Effector memory CD8-positive, alpha-beta T cell (primary cell): ENCODE results near the gene ANXA6.
A peak's percentile ranks its signal among the peaks of the same experiment; 100 is the strongest.

ENCODE experiments used
- ATAC-seq: fragments of 150-1000 bp; cut with Tn5 transposase; replicated peaks from 2 replicates; pipeline ENCODE4 v1.10.0; 2021; ENCODE audit warnings: mild to moderate bottlenecking, moderate library complexity
- DNase-seq, 3 experiments: peaks; one replicate each; pipeline ENCODE4 v3.0.0; 2021
- H3K27ac Mint-ChIP-seq, 2 donors: one replicate each; pipeline ENCODE4 v1.8.0; 2022; ENCODE audit warnings: mild to moderate bottlenecking in 2 of 2, mixed read lengths in 2 of 2, moderate library complexity in 2 of 2
- H3K27me3 Mint-ChIP-seq, 2 donors: one replicate each; pipeline ENCODE4 v1.8.0; 2022; ENCODE audit warnings: mixed read lengths in 2 of 2
- H3K36me3 Mint-ChIP-seq: one replicate; pipeline ENCODE4 v1.8.0; 2022; ENCODE audit warnings: mild to moderate bottlenecking, moderate library complexity, mixed read lengths; ENCODE audit not compliant: insufficient read depth
- H3K4me1 Mint-ChIP-seq, 2 donors: one replicate each; pipeline ENCODE4 v1.8.0; 2022; ENCODE audit warnings: low read depth in 2 of 2, mixed read lengths in 2 of 2
- H3K4me3 Mint-ChIP-seq, 2 donors: one replicate each; pipeline ENCODE4 v1.8.0; 2022; ENCODE audit warnings: mild to moderate bottlenecking in 2 of 2, mixed read lengths in 2 of 2, moderate library complexity in 2 of 2
- H3K9me3 Mint-ChIP-seq, 2 donors: one replicate each; pipeline ENCODE4 v1.8.0; 2022; ENCODE audit warnings: mixed read lengths in 2 of 2

Gene ANXA6

DNA sequence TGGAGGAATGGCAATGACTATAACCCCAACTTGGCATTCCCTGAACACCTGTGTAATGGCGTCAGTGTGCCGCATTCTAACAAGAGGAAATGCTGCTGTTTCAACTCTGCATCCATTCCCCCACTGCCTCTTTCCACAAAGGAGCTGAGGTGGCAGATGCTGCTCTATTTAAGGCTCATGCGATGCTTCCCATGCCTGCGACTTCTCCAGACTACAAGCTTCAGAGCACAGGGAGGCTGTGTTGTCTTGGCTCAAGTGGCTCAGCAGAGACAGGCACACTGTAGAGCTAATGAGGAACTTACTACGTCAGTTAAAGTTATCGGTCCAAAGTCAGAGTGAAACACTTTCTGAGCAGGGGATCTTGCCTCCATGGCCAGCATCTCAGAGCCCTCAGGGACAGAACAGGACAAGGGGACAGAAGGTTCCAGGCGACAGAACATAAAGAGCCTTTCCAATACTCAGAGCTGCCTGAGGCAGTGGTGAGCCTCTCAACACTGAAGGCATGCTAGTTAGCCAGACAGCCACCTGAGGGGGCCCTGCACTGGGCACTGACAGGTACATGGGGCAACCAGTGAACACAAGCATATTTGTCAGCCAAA, 98.6 kb downstream of the ANXA6 start:
- ATAC-seq = no peak
- H3K27me3 Mint-ChIP-seq = no peaks in the 10 kb centered on the region
- H3K4me3 Mint-ChIP-seq = peak overlapping the region in 1 of 2 donors; percentile 43
- peak overlapping the region; percentile 68 to 91 for H3K27ac Mint-ChIP-seq
- peaks cover 19 to 22% of the 10 kb centered on the region in 2 donors for H3K4me1 Mint-ChIP-seq
- DNase-seq = no peak
- H3K36me3 Mint-ChIP-seq = peaks cover 93% of the 10 kb centered on the region
- no peaks in the 10 kb centered on the region for H3K9me3 Mint-ChIP-seq

DNA sequence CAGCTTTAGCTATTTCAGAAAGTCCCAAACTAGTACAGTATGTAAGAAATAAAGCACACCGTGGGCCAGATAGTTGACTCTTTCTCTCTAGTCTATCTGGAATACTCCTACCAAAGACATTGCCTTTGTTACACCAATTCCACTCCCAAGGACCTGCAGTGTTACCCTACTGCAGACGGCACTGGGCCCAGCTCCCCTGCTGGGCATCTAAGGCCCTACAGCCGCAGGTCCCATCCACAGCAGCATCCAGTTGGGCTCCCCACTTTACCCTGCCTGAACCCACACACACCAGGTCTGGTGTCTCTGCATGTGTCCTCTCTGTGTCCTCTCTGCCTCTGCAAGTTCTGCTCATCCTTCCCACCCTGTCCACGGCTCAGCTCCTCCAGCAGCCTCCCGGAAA, 99.3 kb downstream of the ANXA6 start:
- Mint-ChIP-seq H3K36me3 (peaks cover 93% of the 10 kb centered on the region), H3K9me3 (no peaks in the 10 kb centered on the region), H3K4me3 (no peak overlapping the region), H3K4me1 (peaks cover 15 to 18% of the 10 kb centered on the region in 2 donors), H3K27ac (peak overlapping the region in 1 of 2 donors; percentile 68), H3K27me3 (no peaks in the 10 kb centered on the region)
- ATAC-seq (no peak), DNase-seq (no peak)

DNA sequence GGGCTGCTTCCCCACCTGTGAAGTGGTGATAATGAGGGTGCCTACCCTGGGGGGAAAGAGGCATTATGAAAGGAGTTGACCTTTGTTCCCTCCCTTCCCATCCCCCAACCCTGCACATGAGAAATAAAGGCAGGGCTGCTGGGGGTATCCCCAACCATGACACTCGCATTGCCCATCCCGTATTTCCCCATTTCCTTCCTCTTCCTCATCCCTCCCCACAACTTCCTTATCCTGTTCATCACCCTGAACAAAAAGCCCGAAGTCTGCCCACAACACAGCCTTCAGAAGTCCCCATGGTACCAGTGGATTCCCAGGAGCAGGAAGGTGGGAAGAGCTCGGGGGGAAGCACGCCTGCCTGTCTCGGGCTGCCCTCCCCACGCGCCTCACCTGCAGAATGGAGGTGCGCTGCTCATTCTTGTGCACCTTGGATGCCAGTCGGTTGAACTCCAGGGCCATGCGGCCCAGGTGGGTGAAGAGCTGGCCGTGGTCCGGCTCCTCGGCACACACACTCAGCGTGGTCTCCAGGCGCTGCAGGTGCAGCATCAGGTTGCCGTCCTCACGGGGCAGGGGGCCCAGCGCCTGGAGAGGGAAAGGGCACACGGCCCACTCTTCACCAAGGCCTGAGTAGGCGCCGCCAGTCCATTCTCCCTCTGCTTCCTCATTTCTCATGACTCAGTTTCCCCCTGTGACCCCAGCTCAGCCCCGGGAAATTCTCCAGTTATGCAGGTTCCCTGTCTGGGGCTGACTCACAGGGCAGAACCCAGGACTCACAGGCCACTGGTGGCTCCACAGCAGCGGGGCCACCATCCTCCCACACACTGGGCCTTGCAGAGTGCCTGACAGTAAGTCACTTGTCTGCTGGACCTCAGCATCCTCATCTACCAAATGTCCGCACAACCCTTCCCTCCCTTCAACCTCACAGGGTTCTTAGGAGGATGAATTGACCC, 100.9 kb downstream of the ANXA6 start:
- Mint-ChIP-seq H3K4me3 (no peak overlapping the region), H3K9me3 (no peaks in the 10 kb centered on the region), H3K27me3 (no peaks in the 10 kb centered on the region), H3K27ac (peak overlapping the region in 1 of 2 donors; percentile 78), H3K4me1 (peaks cover 17 to 23% of the 10 kb centered on the region in 2 donors), H3K36me3 (peaks cover 92% of the 10 kb centered on the region)
- ATAC-seq = no peak
- DNase-seq = no peak

DNA sequence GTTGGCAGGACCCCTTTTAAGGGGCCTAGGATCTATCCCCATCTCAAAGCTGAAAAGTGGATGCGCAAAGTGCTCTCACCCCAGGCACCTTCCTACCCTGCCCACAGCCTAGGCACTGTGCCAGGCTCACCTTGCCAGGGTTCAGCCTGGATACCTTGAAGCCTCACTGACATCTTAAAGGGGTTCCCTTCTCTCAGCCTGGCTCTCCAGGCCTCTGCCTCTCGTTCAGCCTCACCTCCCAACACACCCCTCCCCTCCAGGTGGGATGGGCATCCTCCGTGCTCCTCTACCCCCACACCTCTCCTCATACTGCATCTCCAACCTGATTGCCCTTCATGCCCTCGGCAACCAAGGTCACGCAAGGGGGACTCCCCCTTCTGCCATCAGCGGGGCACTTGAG, 102.2 kb downstream of the ANXA6 start:
- no peak overlapping the region for H3K4me3 Mint-ChIP-seq
- peak overlapping the region in 1 of 2 donors; percentile 78 for H3K27ac Mint-ChIP-seq
- no peak for DNase-seq
- H3K9me3 Mint-ChIP-seq = no peaks in the 10 kb centered on the region
- no peak for ATAC-seq
- H3K27me3 Mint-ChIP-seq = no peaks in the 10 kb centered on the region
- H3K36me3 Mint-ChIP-seq = peaks cover 90% of the 10 kb centered on the region
- H3K4me1 Mint-ChIP-seq = peaks cover 17 to 23% of the 10 kb centered on the region in 2 donors

DNA sequence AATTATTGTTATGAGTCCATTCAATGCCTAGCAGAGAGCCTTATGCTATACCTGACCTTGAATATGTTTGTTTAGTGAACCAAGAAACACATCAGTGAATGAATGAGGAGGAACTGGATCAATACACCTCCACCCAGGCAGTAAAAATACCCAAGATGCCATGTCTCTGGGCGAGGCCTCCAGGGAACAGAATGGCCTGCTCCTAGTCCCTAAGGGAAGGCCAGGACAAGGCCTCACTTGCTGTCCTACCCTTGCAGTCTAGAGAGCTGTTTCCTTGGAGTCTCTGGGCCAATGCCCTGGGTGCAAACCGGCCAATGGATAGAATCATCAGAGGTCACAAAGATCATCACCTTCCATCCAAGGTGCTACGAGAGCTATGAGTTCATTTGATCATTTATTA, 102.9 kb downstream of the ANXA6 start:
- H3K9me3 Mint-ChIP-seq = no peaks in the 10 kb centered on the region
- H3K27me3 Mint-ChIP-seq = no peaks in the 10 kb centered on the region
- peaks cover 14 to 20% of the 10 kb centered on the region in 2 donors for H3K4me1 Mint-ChIP-seq
- no peak overlapping the region for H3K4me3 Mint-ChIP-seq
- H3K27ac Mint-ChIP-seq = no peak overlapping the region
- H3K36me3 Mint-ChIP-seq = peaks cover 90% of the 10 kb centered on the region
- DNase-seq = no peak
- ATAC-seq = no peak

DNA sequence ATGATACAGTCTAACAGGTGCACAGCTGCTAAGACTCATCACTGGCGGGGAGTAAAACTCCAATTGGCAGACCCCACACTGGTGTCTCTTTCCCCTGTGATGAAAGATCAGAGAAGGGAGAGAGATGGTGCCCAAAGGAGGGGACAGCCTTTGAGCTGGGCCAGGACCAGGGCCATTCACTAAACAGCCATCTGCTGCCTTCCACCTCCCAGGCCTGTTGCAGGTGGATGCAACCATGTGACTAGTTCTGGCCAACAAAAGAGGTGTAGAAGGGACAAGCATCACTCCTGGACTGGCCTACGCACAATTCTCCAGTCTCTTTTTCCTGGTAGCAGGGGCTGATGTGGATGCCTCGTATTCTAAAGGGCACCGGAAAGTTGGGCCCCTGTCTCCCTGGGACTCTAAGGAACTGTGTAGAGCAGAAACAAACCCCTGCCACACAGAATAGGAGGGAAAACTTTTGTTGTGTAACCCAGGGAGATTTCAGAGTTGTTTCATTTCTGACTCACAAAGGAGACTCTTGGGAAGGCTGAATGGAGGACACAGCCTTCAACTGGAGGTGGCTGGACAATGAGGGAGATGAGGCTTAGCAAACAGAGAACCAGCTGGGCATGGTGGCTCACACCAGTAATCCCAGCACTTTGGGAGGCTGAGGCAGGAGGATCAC, 103.7 kb downstream of the ANXA6 start:
- H3K9me3 Mint-ChIP-seq = no peaks in the 10 kb centered on the region
- H3K27ac Mint-ChIP-seq = peak overlapping the region in 1 of 2 donors; percentile 85
- no peak overlapping the region for H3K4me3 Mint-ChIP-seq
- H3K36me3 Mint-ChIP-seq = peaks cover 89% of the 10 kb centered on the region
- ATAC-seq = no peak
- no peaks in the 10 kb centered on the region for H3K27me3 Mint-ChIP-seq
- H3K4me1 Mint-ChIP-seq = peaks cover 7 to 15% of the 10 kb centered on the region in 2 donors
- DNase-seq = no peak

DNA sequence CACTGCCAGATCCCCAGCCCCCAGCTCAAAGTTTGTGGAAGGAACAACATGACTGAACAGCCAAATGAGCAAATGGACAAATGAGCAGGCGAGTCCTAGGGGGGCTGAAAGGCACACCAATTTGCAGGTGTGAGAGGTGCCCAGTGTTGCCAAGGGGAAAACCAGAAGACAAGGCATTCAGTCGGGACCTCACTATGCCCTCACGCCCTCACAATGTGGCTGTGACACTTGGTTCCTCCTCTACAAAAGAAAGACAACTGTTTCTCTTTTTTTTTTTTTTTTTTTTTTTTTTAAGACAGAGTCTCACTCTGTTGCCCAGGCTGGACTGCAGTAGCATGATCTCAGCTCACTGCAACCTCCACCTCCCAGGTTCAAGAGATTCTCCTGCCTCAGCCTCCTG, 104.7 kb downstream of the ANXA6 start:
- H3K9me3 Mint-ChIP-seq = no peaks in the 10 kb centered on the region
- peaks cover 87% of the 10 kb centered on the region for H3K36me3 Mint-ChIP-seq
- ATAC-seq = no peak
- H3K4me3 Mint-ChIP-seq = no peak overlapping the region
- peak overlapping the region; percentile 78 to 85 for H3K27ac Mint-ChIP-seq
- H3K4me1 Mint-ChIP-seq = peaks cover 9 to 20% of the 10 kb centered on the region in 2 donors
- DNase-seq = no peak
- H3K27me3 Mint-ChIP-seq = no peaks in the 10 kb centered on the region

DNA sequence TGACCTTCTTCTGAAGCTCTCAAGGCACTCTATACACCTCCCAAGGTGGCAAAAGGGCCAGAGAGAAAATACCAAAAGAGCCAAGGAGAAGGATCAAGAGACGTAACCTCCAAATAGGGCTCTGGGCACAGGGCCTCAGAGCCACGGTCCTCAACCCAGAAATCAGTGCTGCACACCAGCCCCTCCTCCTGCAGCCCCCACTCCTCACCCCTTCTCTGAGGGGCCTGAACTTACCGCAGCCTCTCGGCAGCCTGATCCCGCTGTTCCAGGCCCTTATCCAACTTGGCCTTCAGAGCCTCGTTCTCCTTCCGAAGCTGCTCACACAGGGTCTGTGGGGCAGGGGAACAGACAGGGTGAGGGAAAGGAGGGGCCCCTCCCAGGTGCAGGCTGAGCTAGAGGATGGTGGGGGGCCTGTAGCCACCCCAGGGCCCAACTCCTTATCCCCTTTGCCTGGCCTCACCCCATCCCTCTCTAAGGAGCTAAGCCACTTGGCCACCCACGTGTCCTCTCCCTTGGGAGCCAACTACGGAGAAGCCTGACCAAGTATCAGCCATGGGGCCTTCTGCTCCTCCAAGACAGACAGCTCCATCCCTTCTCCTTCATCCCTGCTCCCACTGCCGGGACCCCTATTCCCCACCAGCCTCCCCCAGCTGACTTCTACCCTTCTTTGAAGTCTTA, 105.5 kb downstream of the ANXA6 start:
- peak overlapping the region; percentile 78 to 85 for H3K27ac Mint-ChIP-seq
- H3K4me1 Mint-ChIP-seq = peaks cover 13 to 24% of the 10 kb centered on the region in 2 donors
- H3K4me3 Mint-ChIP-seq = no peak overlapping the region
- H3K36me3 Mint-ChIP-seq = peaks cover 88% of the 10 kb centered on the region
- no peak for DNase-seq
- H3K9me3 Mint-ChIP-seq = no peaks in the 10 kb centered on the region
- H3K27me3 Mint-ChIP-seq = no peaks in the 10 kb centered on the region
- peak; percentile 3 for ATAC-seq

DNA sequence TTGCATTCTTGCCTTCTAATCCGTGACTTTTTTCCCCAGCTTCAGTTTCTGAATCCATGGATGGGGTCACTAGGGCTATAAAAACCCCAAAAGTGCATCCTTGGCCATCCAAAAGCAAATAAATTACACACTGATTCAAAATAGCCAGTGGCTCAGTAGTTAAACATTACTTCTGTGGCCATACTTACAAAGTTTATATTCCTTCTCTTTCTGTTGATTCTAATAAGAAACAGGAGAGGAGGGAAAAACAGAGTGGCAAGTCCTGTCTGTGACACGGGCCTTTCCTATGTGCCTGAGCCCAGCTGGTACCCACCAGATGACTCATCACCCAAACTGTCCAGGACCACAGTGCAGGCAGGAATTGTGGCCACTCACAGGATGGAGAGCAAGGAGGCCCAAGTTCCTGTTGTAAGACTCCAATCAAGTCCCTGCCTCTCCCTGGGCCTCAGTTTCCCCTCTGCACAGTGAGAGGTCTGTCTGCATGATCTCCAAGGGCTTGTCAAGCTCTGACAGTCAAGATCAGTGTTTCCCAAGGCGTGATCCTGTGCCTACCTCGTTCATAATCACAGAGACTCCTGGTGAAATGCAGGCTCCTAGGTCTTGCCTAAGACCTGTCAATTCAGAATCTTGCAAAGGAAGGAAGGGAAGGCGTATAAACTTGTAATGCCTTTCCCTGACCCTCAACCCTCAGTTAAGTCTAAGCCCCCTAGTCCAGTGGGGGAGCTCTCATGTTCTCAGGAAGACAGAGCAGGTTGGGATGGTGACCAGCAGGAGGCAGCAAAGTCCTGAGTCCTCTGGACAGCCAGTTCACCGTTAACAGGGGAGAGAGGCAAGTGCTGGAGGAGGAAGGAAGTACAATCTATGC, 106.3 kb downstream of the ANXA6 start:
- Mint-ChIP-seq H3K27me3 (no peaks in the 10 kb centered on the region), H3K4me3 (no peak overlapping the region), H3K9me3 (no peaks in the 10 kb centered on the region), H3K36me3 (peaks cover 89% of the 10 kb centered on the region), H3K4me1 (peaks cover 14 to 24% of the 10 kb centered on the region in 2 donors), H3K27ac (peak overlapping the region in 1 of 2 donors; percentile 85)
- peak; percentile 82 for ATAC-seq
- peak; percentile 67 to 71 (median 70) for DNase-seq
